Activated CD4-positive, alpha-beta T cell treated with anti-CD3 and anti-CD28 coated beads for 24 hours (primary cell): ENCODE results near the gene ELMO1.

ENCODE experiments used
- DNase-seq, 2 donors: peaks; one replicate each; pipeline ENCODE4 v3.0.0-alpha.2; 2020; ENCODE audit warnings: low read depth in 2 of 2

Gene ELMO1

GRCh38 chr7:37315772-37316715, 132.6 kb downstream of the ELMO1 start:
- DNase-seq, result no peak

GRCh38 chr7:37312608-37313007, 136.1 kb downstream of the ELMO1 start:
- no peak for DNase-seq

- peak in 1 of 2 donors; percentile 2 for DNase-seq
These were observed 137.3 kb downstream of the ELMO1 start for GRCh38 chr7:37311355-37311754.

GRCh38 chr7:37310327-37311080, 138.2 kb downstream of the ELMO1 start:
- no peak for DNase-seq

- DNase-seq, result no peak
These were observed 139.2 kb downstream of the ELMO1 start for GRCh38 chr7:37309493-37309892.

GRCh38 chr7:37304921-37305320, 143.7 kb downstream of the ELMO1 start:
- no peak for DNase-seq

- DNase-seq, result no peak
These were observed 151.1 kb downstream of the ELMO1 start for GRCh38 chr7:37297546-37297945.

- no peak for DNase-seq
These were observed 153.3 kb downstream of the ELMO1 start for GRCh38 chr7:37295401-37295800.

GRCh38 chr7:37290731-37291130, 157.9 kb downstream of the ELMO1 start:
- no peak for DNase-seq

GRCh38 chr7:37289781-37290180, 158.9 kb downstream of the ELMO1 start:
- DNase-seq, result no peak

- DNase-seq, result no peak
These were observed 159.3 kb downstream of the ELMO1 start for GRCh38 chr7:37289367-37289766.

GRCh38 chr7:37287131-37287855, 161.4 kb downstream of the ELMO1 start:
- DNase-seq, result no peak

- no peak for DNase-seq
These were observed 162.2 kb downstream of the ELMO1 start for GRCh38 chr7:37286454-37286832.

- no peak for DNase-seq
These were observed 162.8 kb downstream of the ELMO1 start for GRCh38 chr7:37285706-37286453.

- DNase-seq, result peak in 1 of 2 donors; percentile 15
These were observed 163.8 kb downstream of the ELMO1 start for GRCh38 chr7:37284805-37285231.

- no peak for DNase-seq
These were observed 164.4 kb downstream of the ELMO1 start for GRCh38 chr7:37284285-37284684.

- DNase-seq, result no peak
These were observed 164.9 kb downstream of the ELMO1 start for GRCh38 chr7:37283716-37284115.

- DNase-seq, result no peak
These were observed 165.7 kb downstream of the ELMO1 start for GRCh38 chr7:37282927-37283326.

- no peak for DNase-seq
These were observed 166.6 kb downstream of the ELMO1 start for GRCh38 chr7:37282093-37282444.

GRCh38 chr7:37281368-37282092, 167.1 kb downstream of the ELMO1 start:
- DNase-seq, result no peak

- no peak for DNase-seq
These were observed 171.2 kb downstream of the ELMO1 start for GRCh38 chr7:37277513-37277912.
